Small intestine (tissue), 16 donors: Measurements from ENCODE around the gene NEURL1B. TPM values are rescaled to one million over a fixed set of nuclear protein-coding genes. Genes with fewer than 3 reads are reported as not detected.

Source experiments
- DNase-seq, 2 donors: peaks; one replicate each; pipeline versions ENCODE4 v3.0.0 to v3.0.0-alpha.2; 2013
- FAIRE-seq: peaks from 2 replicates; lab custom pipeline; 2012; peaks lifted over from hg19 to GRCh38; lab: Jason Lieb, UNC
- H3K27ac ChIP-seq, 3 donors: one replicate each; pipeline ENCODE4 v1.5.1; 2013; ENCODE audit warnings: low read length in 2 of 3, mild to moderate bottlenecking in 2 of 3, control low read depth in 1 of 3, inconsistent platforms in 1 of 3, low read depth in 1 of 3, moderate library complexity in 1 of 3
- H3K27me3 ChIP-seq, 3 donors: one replicate each; pipeline ENCODE4 v1.6.1; 2013; ENCODE audit warnings: low read length in 3 of 3, inconsistent platforms in 1 of 3; ENCODE audit not compliant: control insufficient read depth in 3 of 3, insufficient read depth in 3 of 3
- H3K36me3 ChIP-seq, 3 donors: one replicate each; pipeline ENCODE4 v1.6.1; 2013; ENCODE audit warnings: low read length in 3 of 3, inconsistent platforms in 1 of 3, low read depth in 1 of 3, mild to moderate bottlenecking in 1 of 3, moderate library complexity in 1 of 3; ENCODE audit not compliant: control insufficient read depth in 3 of 3, insufficient read depth in 2 of 3
- H3K4me1 ChIP-seq, 3 donors: one replicate each; pipeline ENCODE4 v1.6.1; 2013; ENCODE audit warnings: low read length in 2 of 3, inconsistent platforms in 1 of 3, low read depth in 1 of 3, mild to moderate bottlenecking in 1 of 3, moderate library complexity in 1 of 3; ENCODE audit not compliant: control insufficient read depth in 3 of 3, insufficient read depth in 2 of 3
- H3K4me3 ChIP-seq, 3 donors: one replicate each; pipeline ENCODE4 v1.5.1; 2013; ENCODE audit warnings: low read length in 3 of 3, control low read depth in 1 of 3, inconsistent platforms in 1 of 3, low read depth in 1 of 3, mild to moderate bottlenecking in 1 of 3, moderate library complexity in 1 of 3
- H3K9me3 ChIP-seq, 2 donors: one replicate each; pipeline ENCODE4 v1.6.1; 2013; ENCODE audit warnings: low read depth in 1 of 2, low read length in 1 of 2; ENCODE audit not compliant: control insufficient read depth in 2 of 2, insufficient read depth in 1 of 2
- WGBS, 3 donors: extraction: QIAGEN DNeasy Blood & Tissue Kit; methylation state at CpG; one replicate each; pipeline ENCODE4 v1.1.7; 2013; 5-methylcytosine and 5-hydroxymethylcytosine counted together
- long read RNA-seq, 10 donors: transcript quantifications; one replicate each; lab custom pipeline, GENCODE V29; 2026
- polyA plus RNA-seq, 4 donors: library from polyadenylated mRNA; stranded (reverse) in 3 of 4; unstranded in 1 of 4; fragments of 200-250 nt in 3 of 4; fragments of 120-200 nt in 1 of 4; gene quantifications; one replicate each; pipeline versions ENCODE4 v1.2.1 to v1.2.3, GENCODE V29; 2013
- donor health status: healthy with polysubstance abuse.
- donor health status: control.
- donor health status: control.
- donor health status: Bipolar disorder and iron deficiency.
- donor health status: healthy.

Gene NEURL1B, protein sequence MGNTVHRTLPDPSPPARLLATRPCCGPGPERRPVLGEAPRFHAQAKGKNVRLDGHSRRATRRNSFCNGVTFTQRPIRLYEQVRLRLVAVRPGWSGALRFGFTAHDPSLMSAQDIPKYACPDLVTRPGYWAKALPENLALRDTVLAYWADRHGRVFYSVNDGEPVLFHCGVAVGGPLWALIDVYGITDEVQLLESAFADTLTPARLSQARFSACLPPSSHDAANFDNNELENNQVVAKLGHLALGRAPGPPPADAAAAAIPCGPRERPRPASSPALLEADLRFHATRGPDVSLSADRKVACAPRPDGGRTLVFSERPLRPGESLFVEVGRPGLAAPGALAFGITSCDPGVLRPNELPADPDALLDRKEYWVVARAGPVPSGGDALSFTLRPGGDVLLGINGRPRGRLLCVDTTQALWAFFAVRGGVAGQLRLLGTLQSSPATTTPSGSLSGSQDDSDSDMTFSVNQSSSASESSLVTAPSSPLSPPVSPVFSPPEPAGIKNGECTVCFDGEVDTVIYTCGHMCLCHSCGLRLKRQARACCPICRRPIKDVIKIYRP
- 10 to 100 TPM in 2 of 4 donors, 1 to 10 TPM in 2; 2.7 to 21.0 (median 10.9) TPM for polyA plus RNA-seq
- long read RNA-seq, donor 1, full-length matches to known transcripts: 3 of 18 reads
- long read RNA-seq, donor 1, partial matches to known transcripts: 15 of 18 reads
- long read RNA-seq, donor 1, other reads (novel, unspliced or antisense): 0 of 18 reads
- long read RNA-seq, donor 2: 0 reads
- long read RNA-seq, donor 3: 0 reads
- long read RNA-seq, donor 4: 0 reads
- long read RNA-seq, donor 5: 0 reads
- long read RNA-seq, donor 6, full-length matches to known transcripts: 1 of 1 reads
- long read RNA-seq, donor 6, partial matches to known transcripts: 0 of 1 reads
- long read RNA-seq, donor 6, other reads (novel, unspliced or antisense): 0 of 1 reads
- long read RNA-seq, donor 7, full-length matches to known transcripts: 13 of 13 reads
- long read RNA-seq, donor 7, partial matches to known transcripts: 0 of 13 reads
- long read RNA-seq, donor 7, other reads (novel, unspliced or antisense): 0 of 13 reads
- long read RNA-seq, donor 8: 0 reads
- long read RNA-seq, donor 9: 0 reads
- long read RNA-seq, donor 10, full-length matches to known transcripts: 7 of 7 reads
- long read RNA-seq, donor 10, partial matches to known transcripts: 0 of 7 reads
- long read RNA-seq, donor 10, other reads (novel, unspliced or antisense): 0 of 7 reads

DNA sequence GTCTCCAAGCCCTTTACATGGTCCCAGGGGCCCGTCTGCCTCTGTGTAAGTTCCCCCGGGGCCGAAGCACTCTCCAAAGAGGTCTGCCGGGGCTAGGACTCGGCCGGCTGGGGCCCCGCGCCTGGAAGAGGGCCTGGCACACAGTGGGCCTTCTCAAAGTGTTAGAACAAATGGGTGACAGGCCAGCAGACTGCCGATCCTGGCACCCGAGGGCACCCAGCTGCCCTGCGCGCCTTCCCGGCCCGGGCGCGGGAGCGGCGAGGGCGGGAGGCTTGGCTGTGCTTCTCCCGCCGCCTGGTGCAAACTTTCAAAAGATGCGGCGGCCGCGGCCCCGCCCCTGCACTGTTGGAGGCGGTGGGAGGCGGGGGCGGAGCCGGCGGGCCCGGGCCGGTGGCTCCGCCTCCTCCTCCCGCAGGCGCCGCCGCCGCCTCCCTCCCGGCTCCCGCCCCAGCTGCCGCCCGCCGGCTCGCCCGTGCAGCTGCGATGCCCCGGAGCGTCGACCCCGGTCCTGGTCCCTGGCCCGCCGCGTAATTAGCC lies at the start of gene NEURL1B:
Gene NEURL1B, plus strand, starts transcription at position 442 of the 537 bp plus-strand sequence. CDS start 144 bp downstream, outside the sequence.
- H3K27ac ChIP-seq: peak within 1 kb of the TSS; percentile 53 to 71 (median 59)
- H3K4me3 ChIP-seq: peak within 1 kb of the TSS; percentile 46 to 78 (median 71)
- peaks cover 0 to 13% (median 0%) of the 10 kb centered on the region in 3 donors for H3K36me3 ChIP-seq
- H3K4me1 ChIP-seq: peaks cover 5 to 32% (median 8%) of the 10 kb centered on the region in 3 donors
- DNase-seq (peak; percentile 84 to 89), FAIRE-seq (no peak)
- no peaks in the 10 kb centered on the region for H3K27me3 ChIP-seq
- WGBS, 3 donors: 0 to 1% (median 1%) methylated on average over 26 to 54 of the region's 54 CpGs
- no peaks in the 10 kb centered on the region for H3K9me3 ChIP-seq

DNA sequence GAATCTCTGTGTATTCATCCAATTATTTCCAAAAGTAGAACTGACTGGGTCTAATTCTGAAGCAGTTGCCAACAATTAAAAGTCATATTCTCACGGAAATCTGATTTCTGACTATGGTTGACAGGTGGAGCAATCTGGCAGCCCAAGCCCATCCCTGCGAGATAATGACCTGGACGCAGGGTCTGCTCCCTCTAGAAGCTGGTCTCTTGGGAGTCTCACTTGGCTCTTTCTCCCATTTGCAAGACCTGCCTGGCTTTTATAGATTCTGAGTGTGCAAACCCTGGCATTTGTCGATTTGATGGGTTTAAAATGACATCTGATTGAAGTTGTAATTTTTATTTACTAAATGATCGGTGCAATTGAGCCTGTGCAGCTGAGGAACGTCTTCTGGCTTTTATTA lies 49.4 kb upstream of the NEURL1B start:
- FAIRE-seq (no peak), DNase-seq (no peak)
- H3K27ac ChIP-seq: no peak overlapping the region
- H3K27me3 ChIP-seq: peaks cover 0 to 6% (median 0%) of the 10 kb centered on the region in 3 donors
- H3K4me1 ChIP-seq: peaks cover 0 to 2% (median 0%) of the 10 kb centered on the region in 3 donors
- no peaks in the 10 kb centered on the region for H3K9me3 ChIP-seq
- no peak overlapping the region for H3K4me3 ChIP-seq
- WGBS, 3 donors: 68 to 78% (median 77%) methylated on average over 6 of the region's 6 CpGs
- H3K36me3 ChIP-seq: no peaks in the 10 kb centered on the region

DNA sequence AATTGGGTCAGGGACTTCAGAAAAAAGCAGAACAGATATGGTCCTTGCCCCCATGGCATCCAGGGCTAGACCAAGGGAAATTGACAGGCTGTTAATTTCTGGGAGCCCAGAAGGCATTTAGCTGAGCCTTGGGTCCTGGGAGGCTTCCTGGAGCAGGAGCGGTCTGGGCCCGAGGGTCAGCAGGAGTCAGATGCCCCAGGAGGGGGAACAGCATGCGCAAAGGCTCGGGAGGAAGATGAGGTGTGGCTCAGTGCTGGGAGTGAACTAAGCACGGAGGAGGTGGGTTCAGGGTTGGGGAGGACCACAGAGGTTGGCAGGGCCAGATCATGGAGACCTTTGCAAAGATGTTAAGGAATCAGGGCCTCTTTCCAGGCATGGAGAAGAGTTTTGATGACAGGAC lies 48.2 kb upstream of the NEURL1B start:
- DNase-seq (no peak), FAIRE-seq (no peak)
- Histone ChIP-seq H3K27ac (no peak overlapping the region), H3K4me1 (no peaks in the 10 kb centered on the region), H3K9me3 (no peaks in the 10 kb centered on the region), H3K4me3 (no peak overlapping the region), H3K36me3 (no peaks in the 10 kb centered on the region), H3K27me3 (peaks cover 0 to 4% (median 0%) of the 10 kb centered on the region in 3 donors)
- 81 to 95% (median 86%) methylated on average over 5 of the region's 5 CpGs for WGBS, 3 donors

DNA sequence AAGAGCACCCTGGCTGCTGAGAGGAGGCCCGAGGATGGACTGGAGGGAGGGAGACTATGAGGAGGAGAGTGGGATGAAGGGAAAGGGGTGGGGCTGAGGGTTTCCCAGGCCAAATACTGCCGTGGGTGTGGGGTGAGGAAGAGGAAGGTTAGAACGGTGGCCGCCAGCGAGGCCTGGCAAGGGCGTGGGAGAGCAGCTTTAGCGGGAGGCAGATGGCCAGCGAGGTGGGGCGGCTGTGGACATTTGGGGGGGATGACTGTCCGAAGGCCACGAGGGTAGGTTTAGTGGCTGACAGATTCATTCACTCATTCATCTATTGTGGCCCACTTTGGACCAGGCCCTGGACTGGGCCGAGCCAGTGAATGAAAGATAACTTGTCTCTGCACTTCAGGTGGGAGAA lies 47.8 kb upstream of the NEURL1B start:
- H3K4me1 ChIP-seq: no peaks in the 10 kb centered on the region
- H3K27ac ChIP-seq: no peak overlapping the region
- H3K4me3 ChIP-seq: no peak overlapping the region
- no peaks in the 10 kb centered on the region for H3K9me3 ChIP-seq
- no peak for FAIRE-seq
- 75 to 86% (median 80%) methylated on average over 12 of the region's 12 CpGs for WGBS, 3 donors
- H3K36me3 ChIP-seq: no peaks in the 10 kb centered on the region
- peaks cover 0 to 4% (median 0%) of the 10 kb centered on the region in 3 donors for H3K27me3 ChIP-seq
- no peak for DNase-seq

DNA sequence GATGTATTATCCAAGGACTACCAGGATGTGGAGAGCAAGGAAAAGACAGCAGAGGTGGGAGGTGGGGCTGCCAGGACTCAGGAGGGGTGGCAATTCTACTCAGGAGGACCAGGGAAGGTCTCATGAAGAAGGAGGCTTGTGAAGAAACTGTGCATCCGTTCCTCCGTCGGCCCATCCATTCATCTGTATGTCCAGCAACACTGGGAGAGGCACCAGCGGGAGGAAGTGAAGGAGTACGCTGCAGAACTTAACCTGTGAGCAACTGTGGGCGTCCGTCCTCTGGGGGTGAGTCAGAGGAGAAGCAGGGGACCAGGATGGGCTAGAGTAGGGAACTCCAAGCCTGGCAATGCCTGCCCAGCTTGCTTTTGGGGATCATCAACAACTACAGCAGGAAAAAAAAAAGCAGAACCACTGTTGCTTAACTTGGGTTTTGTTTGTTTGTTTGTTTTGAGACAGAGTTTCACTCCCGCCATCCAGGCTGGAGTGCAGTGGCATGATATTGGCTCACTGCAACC lies 47.3 kb upstream of the NEURL1B start:
- Histone ChIP-seq H3K27ac (no peak overlapping the region), H3K4me1 (no peaks in the 10 kb centered on the region), H3K36me3 (no peaks in the 10 kb centered on the region), H3K9me3 (no peaks in the 10 kb centered on the region), H3K27me3 (peaks cover 0 to 4% (median 0%) of the 10 kb centered on the region in 3 donors), H3K4me3 (no peak overlapping the region)
- 90 to 94% (median 92%) methylated on average over 8 of the region's 8 CpGs for WGBS, 3 donors
- DNase-seq: no peak
- no peak for FAIRE-seq

DNA sequence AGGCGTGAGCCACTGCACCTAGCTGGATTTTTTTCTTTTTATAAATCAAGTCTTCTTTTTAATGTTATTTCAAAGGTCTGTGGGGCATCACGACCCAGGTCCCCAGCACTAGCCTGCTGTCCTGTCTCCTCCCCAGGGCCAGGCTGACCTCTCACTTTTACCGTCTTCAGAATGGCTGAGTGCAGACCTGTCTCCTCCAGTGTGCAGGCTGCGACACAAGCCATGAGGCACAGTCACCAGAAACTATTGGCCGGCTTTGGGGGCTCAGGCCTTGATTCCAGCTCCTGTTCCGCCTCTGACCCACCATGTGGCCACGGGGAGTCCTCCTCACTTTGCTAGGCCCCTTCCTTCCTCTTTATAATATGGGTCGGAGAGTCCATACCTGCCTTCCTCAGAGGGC lies 46.6 kb upstream of the NEURL1B start:
- Histone ChIP-seq H3K36me3 (no peaks in the 10 kb centered on the region), H3K27ac (no peak overlapping the region), H3K4me3 (no peak overlapping the region), H3K27me3 (peaks cover 0 to 4% (median 0%) of the 10 kb centered on the region in 3 donors), H3K4me1 (no peaks in the 10 kb centered on the region), H3K9me3 (no peaks in the 10 kb centered on the region)
- no peak for DNase-seq
- WGBS, 3 donors: 88 to 93% (median 89%) methylated on average over 8 of the region's 8 CpGs
- FAIRE-seq: no peak

DNA sequence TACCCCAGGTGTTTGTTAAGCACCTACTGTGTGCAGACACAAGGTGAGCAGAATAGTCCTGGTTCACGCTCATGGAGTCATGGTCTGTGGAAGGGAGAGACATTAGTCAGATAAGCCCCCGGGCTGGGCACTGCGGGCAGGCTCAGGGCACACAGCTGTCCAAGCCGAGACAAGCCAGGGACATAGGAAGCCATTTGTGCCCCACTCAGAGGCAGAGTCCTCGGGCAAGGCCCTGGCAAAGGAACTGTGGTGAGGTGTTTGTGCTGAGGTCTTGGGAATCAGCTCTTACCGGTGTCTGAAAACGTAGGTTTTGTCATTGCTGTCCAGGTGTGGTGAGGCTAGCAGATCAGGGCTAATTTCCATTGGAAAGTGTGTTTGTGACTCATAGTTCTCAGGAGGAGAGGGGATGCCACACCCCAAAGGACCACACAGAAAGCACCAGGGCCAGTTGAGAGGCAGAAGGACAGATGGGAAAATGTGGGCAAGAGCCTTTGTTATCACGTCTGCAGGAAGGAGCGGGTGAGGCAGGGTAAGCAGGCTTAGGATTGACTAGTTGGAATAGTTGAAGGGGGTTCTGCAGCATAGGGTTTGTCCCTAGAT lies 46.1 kb upstream of the NEURL1B start:
- Histone ChIP-seq H3K36me3 (no peaks in the 10 kb centered on the region), H3K4me3 (no peak overlapping the region), H3K4me1 (no peaks in the 10 kb centered on the region), H3K27ac (no peak overlapping the region), H3K9me3 (no peaks in the 10 kb centered on the region), H3K27me3 (peaks cover 0 to 4% (median 0%) of the 10 kb centered on the region in 3 donors)
- DNase-seq (no peak), FAIRE-seq (no peak)
- whole genome bisulfite sequencing, 3 donors: 81 to 87% (median 84%) methylated on average over 9 of the region's 9 CpGs
